Psoas muscle (tissue), 8 donors: Measurements from ENCODE around the gene MRPS31. TPM values are rescaled to one million over a fixed set of nuclear protein-coding genes. Genes with fewer than 3 reads are reported as not detected.

Experiments
- ATAC-seq, 4 donors: fragments of 200-7000 bp; cut with Tn5 transposase; one replicate each; pipeline ENCODE4 v1.9.1; 2020; ENCODE audit warnings: moderate library complexity in 3 of 4, mild to moderate bottlenecking in 2 of 4
- DNase-seq, 2 donors: peaks; one replicate each; pipeline ENCODE4 v3.0.0-alpha.2; 2020
- H3K27ac ChIP-seq: fragments of 200-600 bp; one replicate; pipeline ENCODE4 v1.8.0; 2022
- H3K27me3 ChIP-seq, 3 donors: fragments of 200-600 bp in 1 of 3; one replicate each; pipeline versions ENCODE4 v1.6.1 to v1.8.0; 2013 to 2022; ENCODE audit warnings: low read length in 2 of 3, mild to moderate bottlenecking in 2 of 3, moderate library complexity in 1 of 3; ENCODE audit not compliant: insufficient read depth in 3 of 3
- H3K36me3 ChIP-seq, 2 donors: fragments of 200-600 bp in 1 of 2; one replicate each; pipeline versions ENCODE4 v1.6.1 to v1.8.0; 2013 to 2022; ENCODE audit warnings: low read depth in 1 of 2, mild to moderate bottlenecking in 1 of 2, moderate library complexity in 1 of 2; ENCODE audit not compliant: insufficient read depth in 1 of 2
- H3K4me1 ChIP-seq: fragments of 200-600 bp; one replicate; pipeline ENCODE4 v1.8.0; 2022
- H3K4me3 ChIP-seq: fragments of 200-600 bp; one replicate; pipeline ENCODE4 v1.8.0; 2022; ENCODE audit warnings: mild to moderate bottlenecking
- H3K9me3 ChIP-seq: fragments of 200-600 bp; one replicate; pipeline ENCODE4 v1.8.0; 2022
- CTCF ChIP-seq: fragments of 200-600 bp; IDR thresholded peaks from one replicate; pipeline ENCODE4 v1.8.0; 2022; ENCODE audit warnings: antibody characterized with exemption
- WGBS, 3 donors: extraction: QIAGEN DNeasy Blood & Tissue Kit; methylation state at CpG; one replicate each; pipeline versions ENCODE4 v1.1.6 to v1.1.7; 2013; 5-methylcytosine and 5-hydroxymethylcytosine counted together
- intact Hi-C, 2 donors: fragments of 100-400 bp; cut with DNase I; formaldehyde crosslinking; loops; one replicate each; pipeline versions ENCODE4 v1.11.0 to v1.14.2; 2022
- polyA plus RNA-seq, 3 donors: library from polyadenylated mRNA; stranded (reverse); fragments of 200-250 nt; gene quantifications; one replicate each; pipeline ENCODE4 v1.2.3, GENCODE V29; 2013
- total RNA-seq, 4 donors: library from RNA; stranded (reverse); fragmentation: NEBNext Ultra II Directional in 2 of 4; extraction: Animal tissue kit (Norgen Biotek cat#: 25700) in 2 of 4; gene quantifications; one replicate each; pipeline versions ENCODE4 v1.2.1 to v1.2.4, GENCODE V29; 2021 to 2023
- donor health status: healthy with polysubstance abuse.
- donor health status: DM: no; HTN: no; CAD: no; lungs with moderate emphysema.
- donor health status: Bipolar disorder and iron deficiency.
- donor health status: healthy.
- donor health status: DM: yes; HTN: yes; CAD: no.
- donor health status: DM: no; HTN: no; CAD: no.
- donor health status: DM: no; HTN: no; CAD: no.
- donor health status: DM: yes; HTN: yes; CAD: no.

The MRPS31 gene
- total and polyA plus RNA-seq, 7 donors: 23.3 to 36.6 (median 26.8) TPM

- DNase-seq: no peak
- WGBS, 3 donors: 89 to 95% (median 91%) methylated on average over 4 of the region's 4 CpGs
- no peak for TF ChIP-seq CTCF
- H3K4me1 ChIP-seq: no peaks in the 10 kb centered on the region
- no peak overlapping the region for H3K27ac ChIP-seq
- intact Hi-C loops: no loop called here
- H3K4me3 ChIP-seq: no peak overlapping the region
- ATAC-seq: no peak
- no peaks in the 10 kb centered on the region for H3K27me3 ChIP-seq
- H3K9me3 ChIP-seq: no peaks in the 10 kb centered on the region
- H3K36me3 ChIP-seq: peaks cover 2 to 72% of the 10 kb centered on the region in 2 donors
These were observed 28.5 kb upstream of the MRPS31 start for GRCh38 chr13:40799508-40799907.

GRCh38 chr13:40798380-40798779 is 27.4 kb upstream of the MRPS31 start:
- no peaks in the 10 kb centered on the region for H3K9me3 ChIP-seq
- H3K36me3 ChIP-seq: peaks cover 4 to 76% of the 10 kb centered on the region in 2 donors
- H3K27me3 ChIP-seq: no peaks in the 10 kb centered on the region
- H3K4me1 ChIP-seq: no peaks in the 10 kb centered on the region
- intact Hi-C loops: no loop called here
- ATAC-seq: no peak
- no peak overlapping the region for H3K27ac ChIP-seq
- WGBS, 3 donors: 88 to 92% (median 91%) methylated on average over 9 of the region's 9 CpGs
- no peak for TF ChIP-seq CTCF
- no peak for DNase-seq
- no peak overlapping the region for H3K4me3 ChIP-seq

GRCh38 chr13:40796649-40797048 is 25.7 kb upstream of the MRPS31 start:
- H3K27me3 ChIP-seq: no peaks in the 10 kb centered on the region
- H3K4me1 ChIP-seq: no peaks in the 10 kb centered on the region
- H3K27ac ChIP-seq: no peak overlapping the region
- WGBS, 3 donors: 83 to 90% (median 89%) methylated on average over 6 of the region's 6 CpGs
- no peaks in the 10 kb centered on the region for H3K9me3 ChIP-seq
- DNase-seq (no peak), ATAC-seq (no peak)
- H3K4me3 ChIP-seq: no peak overlapping the region
- TF ChIP-seq CTCF: no peak
- H3K36me3 ChIP-seq: peaks cover 4 to 67% of the 10 kb centered on the region in 2 donors
- intact Hi-C loops: no loop called here

- no peak for ATAC-seq
- 93 to 95% (median 93%) methylated on average over 13 of the region's 13 CpGs for WGBS, 3 donors
- no peak overlapping the region for H3K4me3 ChIP-seq
- H3K27ac ChIP-seq: no peak overlapping the region
- intact Hi-C loops: no loop called here
- DNase-seq: no peak
- peaks cover 4% of the 10 kb centered on the region for H3K4me1 ChIP-seq
- H3K27me3 ChIP-seq: no peaks in the 10 kb centered on the region
- peaks cover 4 to 47% of the 10 kb centered on the region in 2 donors for H3K36me3 ChIP-seq
- H3K9me3 ChIP-seq: no peaks in the 10 kb centered on the region
- TF ChIP-seq CTCF: no peak
These were observed 23.7 kb upstream of the MRPS31 start for GRCh38 chr13:40794414-40795368.
